Stimulated activated CD4-positive, alpha-beta T cell treated with anti-CD3 and anti-CD28 coated beads, Interleukin-12 subunit alpha, Interleukin-12 subunit beta, amount 100 ng/mL, for 24 hours (primary cell): ENCODE measurements around the gene GALK2.

Source experiments
- DNase-seq, 2 experiments: peaks; one replicate each; pipeline ENCODE4 v3.0.0-alpha.2; 2020; ENCODE audit warnings: low read depth in 2 of 2

GALK2 gene

DNA sequence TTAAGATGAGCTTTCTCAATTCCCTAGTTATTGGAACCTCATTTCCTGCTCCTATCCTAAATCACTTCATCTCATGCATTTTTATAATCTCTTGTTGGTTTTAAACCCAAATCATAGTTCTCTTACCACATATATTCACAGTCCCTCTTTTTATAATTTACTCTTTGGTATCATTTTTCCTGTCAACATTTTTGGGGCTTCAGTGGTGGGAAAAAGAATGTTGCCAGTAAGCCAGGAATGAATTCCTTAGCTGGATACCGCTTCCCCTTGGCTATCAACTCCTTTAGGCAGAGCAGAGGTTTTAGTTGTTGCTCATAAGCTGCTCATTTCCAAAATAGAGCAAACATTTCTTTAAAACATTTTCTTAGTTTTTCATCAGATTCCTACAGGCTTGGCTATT lies 112.3 kb downstream of the GALK2 start:
- DNase-seq: no peak

DNA sequence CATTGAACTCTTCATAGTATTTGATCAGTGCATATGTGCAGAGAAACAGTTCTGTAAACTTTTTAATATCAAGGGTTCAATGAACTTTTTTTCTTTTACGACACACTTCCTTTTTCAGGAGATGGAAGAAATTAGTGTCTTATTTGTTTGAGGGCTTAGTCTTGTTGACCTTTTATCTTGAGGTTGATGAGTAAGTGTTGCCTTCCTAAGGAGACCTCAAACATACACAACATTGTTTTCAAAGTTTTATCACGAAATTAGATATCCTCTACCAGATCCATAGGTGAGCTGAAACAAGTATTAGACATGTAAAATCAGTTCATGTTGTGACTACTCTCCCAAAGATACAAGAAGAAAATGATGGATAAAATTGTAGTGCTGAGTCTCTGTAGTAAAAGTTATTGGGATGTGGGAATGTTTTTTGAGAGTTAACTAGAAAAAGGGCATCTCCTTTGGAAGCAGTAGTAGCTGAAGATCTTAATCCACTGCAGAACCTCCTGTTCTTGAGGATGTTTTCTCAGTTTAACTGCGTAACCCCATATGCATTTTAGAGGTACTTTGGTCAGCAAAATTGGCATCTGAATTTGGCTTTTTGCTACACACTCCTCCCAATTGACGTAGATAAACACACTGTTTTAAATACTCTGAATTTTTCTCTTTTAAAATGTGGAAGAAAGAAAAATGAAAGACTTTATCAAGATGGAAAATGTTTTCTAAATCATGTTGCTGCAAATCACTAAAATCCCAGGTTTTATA lies 116.8 kb downstream of the GALK2 start:
- no peak for DNase-seq

DNA sequence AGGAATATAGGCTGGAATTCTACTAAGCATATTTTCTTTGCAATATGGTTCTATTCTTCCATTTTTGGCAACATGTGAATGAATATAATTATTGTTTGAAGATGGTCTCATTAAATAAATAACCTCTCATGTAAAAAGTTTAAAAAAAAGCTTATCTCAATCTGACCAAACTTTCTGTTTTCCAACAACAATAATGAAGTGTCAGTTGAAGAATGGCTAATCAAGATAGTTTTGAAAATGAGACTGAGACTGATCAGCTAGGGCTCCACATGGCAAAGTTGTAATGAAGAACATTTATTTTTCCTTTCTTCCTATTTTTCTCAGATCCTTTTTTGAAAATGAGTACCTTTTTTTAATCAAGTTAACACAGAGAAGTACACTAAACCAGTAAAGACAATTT lies 117.4 kb downstream of the GALK2 start:
- DNase-seq: no peak

DNA sequence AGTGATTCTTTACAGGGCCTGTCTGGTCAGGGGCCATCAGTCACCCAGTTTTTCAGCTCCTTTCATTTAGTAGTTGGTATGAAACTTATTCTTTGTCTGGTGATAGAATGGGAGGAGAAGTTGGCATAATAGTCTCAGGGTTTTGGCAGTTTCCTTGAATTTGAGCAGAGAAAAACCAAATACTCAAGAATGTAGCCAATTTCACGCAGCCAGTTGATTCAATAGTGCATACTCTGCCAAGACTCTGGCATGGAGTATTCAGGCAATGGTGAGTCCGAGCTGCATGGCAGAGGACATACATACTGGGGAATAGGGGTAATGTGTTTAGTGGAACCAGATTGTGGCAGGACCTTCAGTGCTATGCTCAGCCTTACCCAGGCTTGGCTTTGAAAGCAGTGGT lies 118.3 kb downstream of the GALK2 start:
- no peak for DNase-seq

DNA sequence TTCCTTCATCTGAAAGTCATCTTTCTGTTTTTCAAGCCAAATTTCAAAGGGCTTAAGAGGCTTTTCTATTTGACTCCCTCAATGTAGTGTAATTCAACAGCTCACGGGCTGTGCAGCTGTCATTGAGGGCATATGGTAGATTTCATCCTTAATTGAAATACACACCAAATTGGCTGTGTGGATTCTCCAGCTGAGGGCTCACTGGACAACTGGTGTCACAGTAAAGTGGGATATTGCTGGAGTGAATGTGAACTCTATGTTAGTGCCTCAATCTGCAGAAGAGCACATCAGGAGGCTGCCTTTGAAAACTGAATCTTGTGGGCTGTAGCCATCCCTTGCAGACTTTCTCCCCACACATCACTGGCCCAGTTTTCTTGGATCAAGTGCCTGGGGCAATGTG lies 120.1 kb downstream of the GALK2 start:
- DNase-seq: no peak

DNA sequence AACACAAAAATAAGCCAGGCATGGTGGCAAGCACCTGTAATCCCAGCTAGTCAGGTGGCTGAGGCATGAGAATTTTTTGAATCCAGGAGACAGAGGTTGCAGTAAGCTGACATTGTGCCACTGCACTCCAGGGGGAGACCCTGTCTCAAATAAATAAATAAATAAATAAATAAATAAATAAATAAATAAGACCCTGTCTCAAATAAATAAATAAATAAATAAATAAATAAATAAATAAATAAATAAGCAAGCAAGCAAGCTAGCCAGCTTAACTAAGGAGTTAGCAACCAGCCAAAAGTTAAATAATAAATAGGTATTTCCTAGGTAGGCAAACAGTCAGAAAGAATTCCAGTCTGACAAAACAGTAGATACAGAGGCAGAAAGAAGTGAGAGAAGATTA lies 123.9 kb downstream of the GALK2 start:
- DNase-seq: no peak

DNA sequence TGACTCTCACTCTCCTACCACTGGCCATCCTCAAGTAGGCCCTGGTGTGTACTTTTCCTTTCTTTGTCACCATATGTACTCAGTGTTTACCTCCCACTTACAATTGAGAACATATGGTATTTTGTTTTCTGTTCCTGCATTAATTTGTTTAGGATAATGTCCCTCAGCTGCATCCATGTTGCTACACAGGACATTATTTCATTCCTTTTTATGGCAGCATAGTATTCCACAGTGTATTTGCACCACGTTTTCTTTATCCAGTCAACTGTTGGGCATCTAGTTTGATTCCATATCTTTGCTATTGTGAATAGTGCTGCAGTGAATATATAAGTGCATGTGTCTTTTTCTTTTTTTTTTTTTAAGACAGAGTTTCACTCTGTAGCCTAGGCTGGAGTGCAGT lies 126.2 kb downstream of the GALK2 start:
- no peak for DNase-seq

DNA sequence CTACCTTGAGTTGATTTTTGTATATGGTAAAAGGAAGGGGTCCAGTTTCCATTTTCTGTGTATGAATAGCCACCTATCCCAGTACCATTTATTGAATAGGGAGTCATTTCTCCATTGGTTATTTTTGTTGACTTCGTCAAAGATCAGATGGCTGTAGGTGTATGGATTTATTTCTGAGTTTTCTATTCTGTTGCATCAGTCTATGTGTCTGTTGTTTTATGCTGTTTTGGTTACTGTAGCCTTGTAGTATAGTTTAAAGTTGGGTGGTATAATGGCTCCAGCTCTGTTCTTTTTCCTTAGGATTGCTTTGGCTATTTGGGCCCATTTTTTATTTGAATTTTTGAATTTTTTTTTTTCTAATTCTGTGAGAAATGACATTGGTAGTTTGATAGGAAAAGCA lies 127.5 kb downstream of the GALK2 start:
- DNase-seq: no peak

DNA sequence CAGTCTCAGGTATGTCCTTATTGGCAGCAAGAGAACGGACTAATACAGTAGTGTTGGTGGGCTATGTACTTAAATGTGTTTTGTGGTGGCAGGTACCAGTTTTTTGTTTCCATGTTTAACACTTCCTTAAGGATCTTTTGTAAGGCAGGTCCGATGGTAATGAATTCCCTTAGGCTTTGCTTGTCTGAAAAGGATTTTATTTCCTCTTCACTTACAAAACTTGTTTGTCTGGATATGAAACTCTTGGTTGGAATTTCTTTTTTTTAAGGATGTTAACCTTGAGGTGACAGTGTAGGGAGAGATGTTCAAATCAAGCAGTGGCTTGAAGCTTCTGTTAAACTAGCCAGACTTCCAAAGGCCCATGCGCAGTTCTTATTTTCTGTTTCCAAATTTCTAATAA lies 130.8 kb downstream of the GALK2 start:
- no peak for DNase-seq

DNA sequence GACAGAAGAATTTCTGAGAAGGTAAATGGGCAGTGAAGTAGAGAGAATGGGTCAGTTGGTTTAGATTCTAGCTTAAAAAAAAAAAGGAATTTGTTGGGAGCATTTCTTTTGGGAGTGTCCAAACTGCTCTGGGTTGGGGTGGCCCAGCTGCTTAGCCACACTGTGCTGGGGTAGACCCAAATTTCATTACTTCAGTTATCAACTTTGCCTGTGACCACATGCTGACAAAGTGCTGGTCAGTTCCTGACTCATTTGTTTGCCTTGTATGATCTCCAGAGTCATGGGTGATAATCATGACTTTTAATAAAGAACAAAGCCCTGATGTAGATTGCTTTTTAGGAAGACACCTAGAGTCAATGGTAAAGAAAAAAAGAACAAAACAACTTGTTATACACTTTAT lies 131.5 kb downstream of the GALK2 start:
- no peak for DNase-seq

DNA sequence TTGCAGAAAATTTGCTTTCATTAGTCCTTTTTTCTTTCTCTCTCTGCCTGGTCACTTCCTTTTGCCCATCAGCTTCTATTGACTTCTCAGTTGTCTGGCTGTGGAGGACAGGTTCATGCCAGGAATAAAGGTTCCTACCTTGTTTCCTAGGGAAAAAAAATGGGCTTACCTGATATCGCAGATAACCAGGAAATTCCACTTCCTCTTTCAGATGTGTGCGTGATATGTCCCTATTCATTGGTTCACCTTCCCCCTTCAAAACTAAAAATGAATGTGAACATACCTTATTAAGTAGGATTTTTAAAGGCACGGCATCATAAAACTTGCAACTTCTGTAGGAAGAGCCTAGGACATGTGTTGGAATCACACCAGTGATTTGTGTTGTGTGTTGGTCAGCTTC lies 133.0 kb downstream of the GALK2 start:
- no peak for DNase-seq

DNA sequence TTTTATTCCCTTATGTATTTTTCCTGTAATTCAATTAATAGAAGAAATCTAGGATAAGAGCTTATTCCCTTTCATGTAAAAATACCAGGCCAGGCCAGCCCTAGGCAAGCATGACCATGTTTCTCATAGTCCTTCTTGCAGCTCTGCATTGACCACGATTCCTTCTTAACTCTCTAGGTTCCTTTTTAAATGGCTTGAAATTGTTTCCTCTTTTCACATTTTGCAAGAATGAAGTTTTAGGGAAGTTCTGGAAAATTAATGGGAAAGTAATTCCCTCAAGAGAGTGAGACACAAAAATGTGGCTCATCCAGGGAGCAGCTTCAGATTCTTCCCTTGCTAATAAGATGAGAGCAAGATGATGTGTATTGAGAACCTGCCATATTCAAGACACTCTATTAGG lies 136.5 kb downstream of the GALK2 start:
- DNase-seq: no peak

DNA sequence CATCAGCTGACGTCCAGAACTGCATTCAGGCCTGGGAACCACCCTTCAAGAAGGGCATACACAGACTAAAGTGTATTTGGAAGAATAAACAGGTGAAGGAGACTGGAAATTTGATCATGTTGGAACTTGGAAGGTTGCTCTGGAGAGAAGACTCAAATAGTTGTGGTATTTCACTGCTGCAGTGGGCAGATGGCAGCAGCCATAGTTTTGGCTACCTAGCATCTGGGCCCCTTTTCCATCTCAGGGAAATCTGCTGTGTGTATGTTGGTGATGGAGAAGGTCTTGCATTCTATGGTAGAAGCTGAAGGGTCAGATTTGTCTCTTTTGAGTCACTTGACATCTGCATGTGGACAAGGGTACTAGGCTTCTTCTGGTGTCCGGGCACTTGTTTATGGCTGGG lies 138.6 kb downstream of the GALK2 start:
- no peak for DNase-seq

DNA sequence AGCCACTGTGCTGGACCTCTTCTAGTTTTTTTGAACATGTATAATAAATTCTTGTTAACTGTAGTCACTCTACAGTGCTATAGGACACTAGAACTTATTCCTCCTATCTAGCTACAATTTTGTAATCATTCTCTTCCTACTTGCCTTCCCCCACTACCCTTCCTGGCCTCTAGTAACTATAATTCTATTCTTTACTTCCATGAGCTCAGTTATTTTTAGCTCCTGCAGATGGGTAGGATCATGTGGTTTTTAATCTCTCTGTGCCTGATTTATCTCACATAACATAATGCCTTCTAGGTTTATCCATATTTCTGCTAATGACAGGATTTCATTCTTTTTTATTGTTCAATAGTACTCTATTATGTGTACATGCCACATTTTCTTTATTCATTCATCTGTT lies 139.8 kb downstream of the GALK2 start:
- no peak for DNase-seq

DNA sequence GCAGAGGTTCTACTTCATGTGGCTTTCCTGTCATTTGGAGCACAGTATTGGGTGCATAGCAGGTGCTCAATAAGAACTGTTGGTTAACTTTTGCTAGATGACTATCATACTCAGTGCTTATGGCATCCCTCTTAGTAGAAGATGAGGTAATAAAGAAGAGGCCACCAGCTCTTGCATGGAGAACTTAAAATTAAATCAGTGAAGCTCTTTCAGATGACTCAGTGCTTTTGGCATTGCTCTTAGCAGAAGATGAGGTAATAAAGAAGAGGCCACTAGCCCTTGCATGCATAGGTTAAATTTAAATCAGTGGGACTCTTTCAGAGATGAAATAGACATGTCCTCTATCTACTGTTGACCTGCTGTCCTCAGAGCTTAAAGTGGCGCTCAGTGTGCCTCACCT lies 143.6 kb downstream of the GALK2 start:
- DNase-seq: no peak

DNA sequence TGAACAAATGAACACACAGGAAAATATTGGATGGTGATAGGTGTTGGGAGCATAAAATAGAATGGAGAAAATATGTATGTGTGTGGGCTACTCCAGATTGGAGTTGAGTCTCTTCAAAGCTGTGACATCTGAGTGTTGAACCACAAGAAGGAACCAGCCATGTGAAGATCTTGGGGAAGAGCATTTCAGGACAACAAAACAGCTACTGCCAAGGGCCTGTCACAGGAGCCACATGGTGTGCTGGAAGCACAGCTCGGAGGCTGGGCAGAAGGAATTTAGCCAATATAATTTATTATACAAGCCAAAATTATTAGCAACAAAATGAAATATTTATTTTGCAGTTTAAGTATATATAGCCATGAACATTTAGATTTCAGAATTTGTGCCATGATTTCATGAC lies 144.7 kb downstream of the GALK2 start:
- DNase-seq: no peak

DNA sequence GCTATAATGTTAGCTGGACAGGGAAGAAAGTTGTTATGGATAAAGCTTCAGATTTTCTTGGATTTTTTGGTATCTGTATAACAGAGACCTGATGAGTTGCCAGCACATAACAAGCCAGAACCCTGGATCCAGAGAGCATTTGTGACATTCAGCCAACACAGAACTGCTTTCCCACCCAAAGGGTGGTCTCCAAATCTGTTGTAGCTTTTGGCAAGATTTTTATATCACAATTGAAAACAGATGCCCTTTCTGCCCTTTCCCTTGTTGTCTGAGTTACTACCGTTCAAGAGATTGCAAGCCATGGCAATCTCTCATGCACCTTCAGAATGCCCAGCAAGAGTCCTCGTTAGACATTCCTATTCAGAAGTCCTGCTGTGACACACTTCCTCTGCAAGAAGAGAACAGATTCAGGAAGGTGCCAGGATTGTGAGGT lies 145.4 kb downstream of the GALK2 start:
- no peak for DNase-seq

DNA sequence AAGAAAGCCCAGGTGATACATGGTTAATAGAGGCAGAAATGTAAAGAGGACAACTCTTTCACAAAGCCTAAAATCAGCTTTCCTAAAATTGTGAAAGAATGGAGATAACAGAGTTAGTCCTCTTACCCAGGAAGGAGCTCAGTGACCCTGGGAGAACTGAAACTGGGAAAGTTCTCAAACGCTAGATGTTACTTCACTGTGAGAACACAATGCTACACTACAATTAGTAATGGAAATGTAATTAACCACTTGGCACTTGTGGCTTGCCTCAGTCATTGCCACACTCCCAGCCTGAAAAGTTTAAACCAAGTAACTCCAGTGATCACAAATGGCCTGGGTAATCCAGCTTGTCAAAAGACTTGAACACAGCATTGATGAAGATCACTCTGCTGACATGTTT lies 150.3 kb downstream of the GALK2 start:
- no peak for DNase-seq

DNA sequence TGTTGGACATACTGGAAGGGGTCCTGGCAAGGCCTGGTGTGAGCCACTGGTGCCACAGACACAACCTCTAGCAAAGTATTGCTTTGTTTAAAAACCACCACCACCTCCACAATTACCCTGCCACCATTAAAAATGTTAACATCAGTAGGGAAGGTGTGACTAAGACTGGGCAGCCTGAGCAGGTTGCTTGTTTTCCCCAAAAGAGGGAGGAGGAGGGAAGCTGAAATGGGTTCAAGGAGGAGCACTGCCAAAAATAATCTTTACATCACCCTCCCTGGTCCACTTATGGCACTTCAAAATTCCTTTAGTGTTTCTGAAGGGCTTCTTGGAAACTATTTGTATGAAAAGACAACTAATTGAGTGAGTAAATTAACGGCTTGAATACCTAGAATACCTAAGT lies 153.2 kb downstream of the GALK2 start:
- no peak for DNase-seq

DNA sequence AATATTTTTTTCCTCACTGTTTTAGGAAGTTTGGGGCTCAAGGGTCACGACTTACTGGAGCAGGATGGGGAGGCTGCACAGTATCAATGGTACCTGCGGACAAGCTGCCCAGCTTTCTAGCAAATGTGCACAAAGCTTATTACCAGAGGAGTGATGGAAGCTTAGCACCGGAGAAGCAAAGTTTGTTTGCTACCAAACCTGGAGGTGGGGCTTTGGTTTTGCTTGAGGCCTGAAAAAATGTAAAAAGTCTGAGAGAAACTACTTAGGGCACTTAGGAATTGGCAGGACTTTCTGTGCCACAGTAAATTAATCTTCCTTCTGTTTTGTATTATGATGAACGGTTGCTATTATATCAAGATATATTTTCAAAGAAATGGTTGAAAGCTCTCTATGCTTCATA lies 157.9 kb downstream of the GALK2 start:
- DNase-seq: no peak

DNA sequence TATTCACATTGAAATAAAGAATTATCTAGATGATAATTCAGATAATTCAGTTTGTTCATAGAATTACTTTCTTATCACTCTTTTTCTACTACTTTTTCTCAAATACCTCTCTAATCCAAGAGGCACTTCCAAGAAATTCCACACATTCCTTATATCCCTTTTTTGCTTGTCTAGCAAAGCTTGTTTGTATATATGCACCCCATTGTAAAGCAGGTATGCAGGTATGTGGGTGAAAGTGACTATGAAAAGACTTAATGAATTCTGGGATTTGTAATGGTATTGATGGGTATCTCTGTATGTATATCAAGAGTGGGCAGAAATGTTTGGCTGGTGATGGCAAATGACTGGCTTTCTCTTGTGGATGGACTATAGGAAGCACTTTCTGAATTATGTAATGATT lies 158.9 kb downstream of the GALK2 start:
- DNase-seq: no peak

DNA sequence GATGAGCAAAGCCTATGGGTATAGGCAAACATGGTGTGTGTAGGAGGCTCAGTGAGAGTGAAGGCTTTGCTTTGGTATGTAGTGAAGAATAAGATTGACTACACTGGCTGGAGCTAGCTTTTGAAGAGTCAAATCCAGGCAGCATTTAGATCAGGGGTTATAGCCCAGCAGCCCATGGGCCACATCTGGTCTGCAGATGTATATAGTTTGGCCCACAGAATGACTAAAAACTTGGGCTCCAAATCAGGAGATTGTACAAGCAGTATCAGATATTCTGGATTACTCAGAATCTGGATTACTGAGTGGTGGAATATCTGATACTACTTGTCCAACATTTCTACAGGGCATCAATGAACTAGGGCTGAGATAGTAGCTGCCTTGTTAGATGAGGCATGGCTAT lies 160.1 kb downstream of the GALK2 start:
- no peak for DNase-seq

DNA sequence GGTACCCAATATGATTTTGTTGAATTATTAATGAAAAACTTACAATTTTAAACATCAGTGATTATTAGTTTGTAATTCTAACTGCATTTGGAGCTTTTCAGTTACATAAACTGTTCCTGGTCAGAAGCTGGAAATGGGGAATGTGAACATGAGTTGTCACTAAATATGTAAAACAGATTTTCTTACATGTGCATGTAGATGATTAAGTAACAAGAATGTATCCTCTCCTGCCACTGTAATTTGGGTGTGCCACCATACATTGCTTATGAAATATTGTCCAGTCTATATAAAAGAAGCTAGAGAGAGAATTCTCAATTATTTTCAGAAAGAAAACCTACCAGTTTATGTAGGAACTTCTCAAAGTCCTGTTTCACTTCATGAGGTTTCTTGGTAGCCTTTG lies 161.4 kb downstream of the GALK2 start:
- no peak for DNase-seq

DNA sequence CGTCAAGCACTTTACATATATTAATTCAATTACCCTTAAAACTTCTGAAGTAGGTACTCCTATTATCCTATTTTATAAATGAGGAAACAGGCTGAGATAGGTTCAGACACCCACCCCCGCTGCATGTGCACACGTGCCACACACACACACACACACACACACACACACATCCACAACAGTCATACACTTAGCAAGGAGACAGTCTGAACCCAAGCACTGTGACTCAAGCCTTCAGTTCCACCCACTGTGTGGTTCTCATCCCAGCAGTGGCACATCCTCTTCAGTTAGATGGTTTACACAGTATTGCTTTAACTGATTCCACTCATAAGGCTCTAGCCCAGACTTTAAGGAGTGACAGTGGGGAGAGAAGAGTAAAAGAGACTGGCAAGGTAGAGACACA lies 161.9 kb downstream of the GALK2 start:
- no peak for DNase-seq
